ENCODE data around the gene BAHCC1. TPM values are rescaled to one million over a fixed set of nuclear protein-coding genes. Genes with fewer than 3 reads are reported as not detected.

Gene BAHCC1
- total and polyA plus RNA-seq, 9 of the 15 experiments (the other 6 are each of a cell fraction or from before 2014, with no cell fraction given), result 0.14 to 26.9 (median 5.0) TPM

DNA sequence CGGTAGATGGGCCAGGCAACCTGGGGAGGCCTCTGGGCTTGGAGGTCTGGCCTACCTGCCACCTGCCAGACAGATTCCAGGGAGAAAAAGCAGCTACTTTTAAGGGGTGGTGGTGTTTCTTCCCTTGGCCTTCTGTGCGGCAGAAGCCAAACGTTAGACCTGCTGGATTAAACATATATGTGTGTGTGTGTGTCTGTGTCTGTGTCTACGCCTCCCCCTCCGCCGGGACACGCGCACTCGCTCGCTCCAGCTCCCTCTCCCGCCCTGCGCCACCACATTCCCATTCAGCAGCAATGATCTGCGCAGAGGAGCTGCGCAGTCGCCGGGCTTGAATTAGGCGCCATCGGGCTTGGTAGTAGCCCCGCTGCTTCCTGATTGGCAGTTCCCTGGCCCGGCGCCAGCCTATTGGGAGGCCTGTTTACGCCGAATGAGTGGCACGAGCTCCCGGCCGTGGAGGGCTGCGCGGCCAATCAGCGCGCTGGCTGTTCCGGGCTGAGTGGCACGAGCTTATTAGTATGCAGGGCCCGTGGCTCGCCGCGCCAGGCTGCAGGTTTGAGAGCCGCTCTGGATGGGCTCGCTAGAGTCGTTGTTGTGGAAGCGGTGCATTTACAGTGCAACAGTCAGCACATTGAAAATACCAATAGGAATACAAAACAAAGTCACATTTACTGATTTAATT lies at the start of gene BAHCC1 (continued):
- no peak for TF ChIP-seq E4F1 (CRISPR knock-in tag; IDR thresholded peaks at IDR 0.05; ENCODE audit: borderline replicate concordance)
- TF ChIP-seq POLR2H (tag; IDR thresholded peaks at IDR 0.05; ENCODE audit: low read depth), result no peak
- no peak for TF ChIP-seq CEBPG (CRISPR knock-in tag; IDR thresholded peaks at IDR 0.05)
- no peak for TF ChIP-seq CEBPG (tag; conservative IDR thresholded peaks at IDR 0.05 in 1 of 2, IDR thresholded peaks at IDR 0.05 in 1 of 2)
- TF ChIP-seq, protein P1, sequence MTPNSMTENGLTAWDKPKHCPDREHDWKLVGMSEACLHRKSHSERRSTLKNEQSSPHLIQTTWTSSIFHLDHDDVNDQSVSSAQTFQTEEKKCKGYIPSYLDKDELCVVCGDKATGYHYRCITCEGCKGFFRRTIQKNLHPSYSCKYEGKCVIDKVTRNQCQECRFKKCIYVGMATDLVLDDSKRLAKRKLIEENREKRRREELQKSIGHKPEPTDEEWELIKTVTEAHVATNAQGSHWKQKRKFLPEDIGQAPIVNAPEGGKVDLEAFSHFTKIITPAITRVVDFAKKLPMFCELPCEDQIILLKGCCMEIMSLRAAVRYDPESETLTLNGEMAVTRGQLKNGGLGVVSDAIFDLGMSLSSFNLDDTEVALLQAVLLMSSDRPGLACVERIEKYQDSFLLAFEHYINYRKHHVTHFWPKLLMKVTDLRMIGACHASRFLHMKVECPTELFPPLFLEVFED (CRISPR knock-in tag; conservative IDR thresholded peaks at IDR 0.05), result no peak
- TF ChIP-seq FOXK1 (CRISPR knock-in tag; IDR thresholded peaks at IDR 0.05; ENCODE audit: borderline replicate concordance), result 0 out of 2 replicates have a peak, but pooled peaks have one; percentile 64
- no peak for TF ChIP-seq ZNF79 (CRISPR knock-in tag; IDR thresholded peaks at IDR 0.05; ENCODE audit: low read depth)
- TF ChIP-seq MAFK (IDR thresholded peaks at IDR 0.05; ENCODE audit: low read length), result no peak
- TF ChIP-seq MCM7 (IDR thresholded peaks at IDR 0.05), result no peak
- peak; percentile 63 for TF ChIP-seq CREM (IDR thresholded peaks at IDR 0.05; ENCODE audit: low read depth)
- peak; percentile 46 for TF ChIP-seq TBP (optimal IDR thresholded peaks at IDR 0.05; ENCODE audit: low read depth, low read length)
- TF ChIP-seq PCBP2 (IDR thresholded peaks at IDR 0.05; ENCODE audit: low read depth, low read length, poor library complexity, severe bottlenecking), result no peak
- no peak for TF ChIP-seq ILK (tag; IDR thresholded peaks at IDR 0.05; ENCODE audit: borderline replicate concordance, low read depth)
- no peak for TF ChIP-seq ZNF12 (CRISPR knock-in tag; IDR thresholded peaks at IDR 0.05)
- no peak for TF ChIP-seq ZNF274 (IDR thresholded peaks at IDR 0.05; ENCODE audit: borderline replicate concordance, low read depth, low read length)
- TF ChIP-seq ZNF395 (CRISPR knock-in tag; IDR thresholded peaks at IDR 0.05), result no peak
- TF ChIP-seq, protein P2, sequence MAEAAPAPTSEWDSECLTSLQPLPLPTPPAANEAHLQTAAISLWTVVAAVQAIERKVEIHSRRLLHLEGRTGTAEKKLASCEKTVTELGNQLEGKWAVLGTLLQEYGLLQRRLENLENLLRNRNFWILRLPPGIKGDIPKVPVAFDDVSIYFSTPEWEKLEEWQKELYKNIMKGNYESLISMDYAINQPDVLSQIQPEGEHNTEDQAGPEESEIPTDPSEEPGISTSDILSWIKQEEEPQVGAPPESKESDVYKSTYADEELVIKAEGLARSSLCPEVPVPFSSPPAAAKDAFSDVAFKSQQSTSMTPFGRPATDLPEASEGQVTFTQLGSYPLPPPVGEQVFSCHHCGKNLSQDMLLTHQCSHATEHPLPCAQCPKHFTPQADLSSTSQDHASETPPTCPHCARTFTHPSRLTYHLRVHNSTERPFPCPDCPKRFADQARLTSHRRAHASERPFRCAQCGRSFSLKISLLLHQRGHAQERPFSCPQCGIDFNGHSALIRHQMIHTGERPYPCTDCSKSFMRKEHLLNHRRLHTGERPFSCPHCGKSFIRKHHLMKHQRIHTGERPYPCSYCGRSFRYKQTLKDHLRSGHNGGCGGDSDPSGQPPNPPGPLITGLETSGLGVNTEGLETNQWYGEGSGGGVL (CRISPR knock-in tag; IDR thresholded peaks at IDR 0.05), result no peak
- no peak for TF ChIP-seq STAG1 (CRISPR knock-in tag; IDR thresholded peaks at IDR 0.05; ENCODE audit: borderline replicate concordance)
- no peak for TF ChIP-seq CBFA2T3 (IDR thresholded peaks at IDR 0.05)
- TF ChIP-seq ZNF785 (CRISPR knock-in tag; IDR thresholded peaks at IDR 0.05), result no peak
- TF ChIP-seq ZNF384 (IDR thresholded peaks at IDR 0.05; ENCODE audit: low read depth, low read length), result peak; percentile 11; the same call in 1 of the 2 replicates
- TF ChIP-seq ESRRB (CRISPR knock-in tag; IDR thresholded peaks at IDR 0.05; ENCODE audit: borderline replicate concordance), result no peak
